ENCODE measurements around the gene ATF1. TPM values are rescaled to one million over a fixed set of nuclear protein-coding genes. Genes with fewer than 3 reads are reported as not detected.
"Not testable (repeated sequence)": the region's sequence is repeated elsewhere in the genome, so short reads cannot be mapped to it uniquely, and the experiment has no call there.

ATF1 gene
- total RNA-seq, 1 donor from 2014 or later = 24.8 TPM

GRCh38 chr12:50803230-50803875 lies 39.5 kb downstream of the ATF1 start:
- peaks cover 2% of the 10 kb centered on the region for H3K27me3 Mint-ChIP-seq (ENCODE audit: insufficient read depth, low read depth)
- Histone ChIP-seq H3K4me3 (no peak overlapping the region), H3F3A (ENCODE audit: low read depth) (no peaks in the 10 kb centered on the region), H3K36me3 (peaks cover 21% of the 10 kb centered on the region), H3K27ac (no peak overlapping the region), H3K9ac (no peak overlapping the region), H3K79me2 (ENCODE audit: low read depth) (no peaks in the 10 kb centered on the region), H3K9me3 (ENCODE audit: low read depth) (peaks cover 6% of the 10 kb centered on the region), H3K27me3 (no peaks in the 10 kb centered on the region), H3K4me1 (no peaks in the 10 kb centered on the region), H2AFZ (replicated peaks) (no peak overlapping the region), H3K4me2 (no peak overlapping the region), H4K20me1 (ENCODE audit: low read depth) (no peaks in the 10 kb centered on the region)
- H3K4me3 Mint-ChIP-seq = no peak overlapping the region
- TF ChIP-seq CTCF (IDR thresholded peaks at IDR 0.05) = no peak
- no peak overlapping the region for H3K27ac Mint-ChIP-seq
- no peaks in the 10 kb centered on the region for H3K4me1 Mint-ChIP-seq
- H3K9me3 Mint-ChIP-seq = peaks cover 27% of the 10 kb centered on the region
- H3K36me3 Mint-ChIP-seq = peaks cover 31% of the 10 kb centered on the region
- DNase-seq (ENCODE audit: low spot score) = no peak

- H2AFZ ChIP-seq (replicated peaks) = no peak overlapping the region
- H3K27ac ChIP-seq = no peak overlapping the region
- no peak overlapping the region for H3K27ac Mint-ChIP-seq
- no peak overlapping the region for H3K4me3 Mint-ChIP-seq
- H3K4me1 ChIP-seq = no peaks in the 10 kb centered on the region
- TF ChIP-seq EZH2phosphoT487 (IDR thresholded peaks at IDR 0.05) (no peak), CTCF (IDR thresholded peaks at IDR 0.05) (no peak), EZH2 (IDR thresholded peaks at IDR 0.05) (no peak)
- peaks cover 2% of the 10 kb centered on the region for H3K9me3 Mint-ChIP-seq
- no peaks in the 10 kb centered on the region for H3K9me3 ChIP-seq (ENCODE audit: low read depth)
- no peaks in the 10 kb centered on the region for H3K36me3 ChIP-seq
- no peaks in the 10 kb centered on the region for H3K27me3 Mint-ChIP-seq (ENCODE audit: insufficient read depth, low read depth)
- no peaks in the 10 kb centered on the region for H3F3A ChIP-seq (ENCODE audit: low read depth)
- H3K36me3 Mint-ChIP-seq = peaks cover 13% of the 10 kb centered on the region
- no peaks in the 10 kb centered on the region for H4K20me1 ChIP-seq (ENCODE audit: low read depth)
- no peaks in the 10 kb centered on the region for H3K27me3 ChIP-seq
- H3K4me2 ChIP-seq = no peak overlapping the region
- H3K79me2 ChIP-seq (ENCODE audit: low read depth) = no peaks in the 10 kb centered on the region
- no peak overlapping the region for H3K4me3 ChIP-seq
- no peaks in the 10 kb centered on the region for H3K4me1 Mint-ChIP-seq
- no peak overlapping the region for H3K9ac ChIP-seq
- DNase-seq (ENCODE audit: low spot score) = no peak
These were observed 42.3 kb downstream of the ATF1 start for GRCh38 chr12:50806176-50806575.

GRCh38 chr12:50809131-50809530 lies 45.2 kb downstream of the ATF1 start:
- H3K4me3 Mint-ChIP-seq; H3K36me3 ChIP-seq; H4K20me1 ChIP-seq (ENCODE audit: low read depth); H3K79me2 ChIP-seq (ENCODE audit: low read depth); H3K4me3 ChIP-seq; H3K27me3 ChIP-seq; H3K4me2 ChIP-seq; H3F3A ChIP-seq (ENCODE audit: low read depth); H3K4me1 Mint-ChIP-seq; H3K9me3 Mint-ChIP-seq; DNase-seq (ENCODE audit: low spot score); H3K27me3 Mint-ChIP-seq (ENCODE audit: insufficient read depth, low read depth); H3K9ac ChIP-seq; H3K4me1 ChIP-seq; H3K27ac Mint-ChIP-seq; H2AFZ ChIP-seq (replicated peaks); H3K9me3 ChIP-seq (ENCODE audit: low read depth); H3K27ac ChIP-seq: not testable (repeated sequence)
- H3K36me3 Mint-ChIP-seq = peaks cover 13% of the 10 kb centered on the region

- not testable (repeated sequence) for H3K79me2 ChIP-seq (ENCODE audit: low read depth); H3K27me3 Mint-ChIP-seq (ENCODE audit: insufficient read depth, low read depth); H3K36me3 ChIP-seq; H2AFZ ChIP-seq (replicated peaks); H3K9ac ChIP-seq; H3F3A ChIP-seq (ENCODE audit: low read depth); DNase-seq (ENCODE audit: low spot score); H3K27me3 ChIP-seq; H3K27ac Mint-ChIP-seq; H4K20me1 ChIP-seq (ENCODE audit: low read depth); H3K9me3 Mint-ChIP-seq; H3K27ac ChIP-seq; H3K4me3 ChIP-seq; H3K4me1 ChIP-seq; H3K4me2 ChIP-seq; H3K4me3 Mint-ChIP-seq; H3K9me3 ChIP-seq (ENCODE audit: low read depth); H3K4me1 Mint-ChIP-seq
- peaks cover 31% of the 10 kb centered on the region for H3K36me3 Mint-ChIP-seq
These were observed 51.0 kb downstream of the ATF1 start for GRCh38 chr12:50814921-50815320.

Data from neural progenitor cell (in vitro differentiated cells).